WERI-Rb-1 (cell line): ENCODE results near the gene CDK16.

Experiments used
- DNase-seq: peaks from one replicate; pipeline ENCODE4 v3.0.0-alpha.2; 2020
- H3K27ac ChIP-seq: fragments of 250-450 bp; sonication (Bioruptor Pico); 2 replicates; pipeline ENCODE4 v1.5.1; 2020; ENCODE audit warnings: mild to moderate bottlenecking, moderate library complexity
- H3K27me3 ChIP-seq: fragments of 250-450 bp; sonication (Bioruptor Pico); 2 replicates; pipeline ENCODE4 v1.5.1; 2021; ENCODE audit warnings: mild to moderate bottlenecking, low read depth, moderate library complexity; ENCODE audit not compliant: insufficient read depth, severe bottlenecking
- H3K36me3 ChIP-seq: fragments of 250-450 bp; sonication (Bioruptor Pico); 2 replicates; pipeline ENCODE4 v1.5.1; 2020; ENCODE audit warnings: mild to moderate bottlenecking, moderate library complexity
- H3K4me3 ChIP-seq: 2 replicates; pipeline ENCODE4 v1.5.1; 2011; ENCODE audit warnings: low read depth, mild to moderate bottlenecking, control low read depth, low read length
- H3K9me3 ChIP-seq: fragments of 250-450 bp; sonication (Bioruptor Pico); 2 replicates; pipeline ENCODE4 v1.5.1; 2021; ENCODE audit warnings: mild to moderate bottlenecking, moderate library complexity; ENCODE audit not compliant: severe bottlenecking
- CTCF ChIP-seq: IDR thresholded peaks from 2 replicates; pipeline ENCODE4 v1.5.1; 2011; ENCODE audit warnings: low read depth, mild to moderate bottlenecking, control low read depth, inconsistent platforms, low read length

CDK16 gene

GRCh38 chrX:47243351-47243750 is 24.9 kb downstream of the CDK16 start:
- no peak for TF ChIP-seq CTCF
- H3K36me3 ChIP-seq = peaks cover 36% of the 10 kb centered on the region
- no peaks in the 10 kb centered on the region for H3K9me3 ChIP-seq
- DNase-seq = no peak
- H3K4me3 ChIP-seq = no peak overlapping the region
- no peaks in the 10 kb centered on the region for H3K27me3 ChIP-seq
- no peak overlapping the region for H3K27ac ChIP-seq

DNA sequence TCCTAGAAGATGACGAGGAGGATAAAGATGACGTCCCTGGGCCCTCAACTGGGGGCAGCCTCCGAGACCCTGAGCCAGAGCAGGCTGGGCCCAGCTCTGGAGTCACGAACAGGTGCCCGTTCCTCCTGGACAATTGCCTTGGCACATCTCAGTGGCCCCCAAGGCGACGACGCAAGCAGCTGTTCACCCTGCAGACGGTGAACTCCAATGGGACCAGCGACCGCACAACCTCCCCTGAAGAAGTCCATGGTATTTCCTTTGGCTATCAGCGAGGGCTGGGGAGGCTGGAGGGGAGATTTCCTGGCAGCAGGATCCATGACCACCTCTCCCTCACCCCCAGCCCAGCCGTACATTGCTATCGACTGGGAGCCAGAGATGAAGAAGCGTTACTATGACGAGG is 26.2 kb downstream of the CDK16 start:
- Histone ChIP-seq H3K27me3 (no peaks in the 10 kb centered on the region), H3K4me3 (no peak overlapping the region), H3K9me3 (no peaks in the 10 kb centered on the region), H3K27ac (peak overlapping the region; percentile 77), H3K36me3 (peaks cover 35% of the 10 kb centered on the region)
- DNase-seq = no peak
- no peak for TF ChIP-seq CTCF

DNA sequence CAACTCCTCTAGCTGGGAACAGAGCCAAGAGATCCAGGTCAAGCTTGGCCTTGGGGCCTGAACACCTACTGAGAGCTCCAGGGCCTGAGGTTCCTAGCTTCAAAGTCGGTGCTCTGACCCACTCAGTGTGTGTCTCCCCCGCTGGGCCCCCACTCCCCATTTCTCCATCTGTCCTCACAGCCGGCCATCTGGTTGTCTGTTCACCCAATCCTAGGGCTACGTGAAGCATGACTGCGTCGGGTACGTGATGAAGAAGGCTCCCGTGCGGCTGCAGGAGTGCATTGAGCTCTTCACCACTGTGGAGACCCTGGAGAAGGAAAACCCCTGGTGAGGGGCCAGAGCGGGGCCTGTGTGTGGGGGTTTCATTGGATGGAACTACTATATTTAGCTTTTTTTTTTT is 26.7 kb downstream of the CDK16 start:
- peaks cover 32% of the 10 kb centered on the region for H3K36me3 ChIP-seq
- no peaks in the 10 kb centered on the region for H3K27me3 ChIP-seq
- peak; percentile 80 for DNase-seq
- no peaks in the 10 kb centered on the region for H3K9me3 ChIP-seq
- no peak for TF ChIP-seq CTCF
- H3K4me3 ChIP-seq = no peak overlapping the region; the same call in 1 of the 2 replicates
- H3K27ac ChIP-seq = peak overlapping the region; percentile 77

- DNase-seq = no peak
- H3K36me3 ChIP-seq = peaks cover 13% of the 10 kb centered on the region
- H3K4me3 ChIP-seq = no peak overlapping the region
- H3K27ac ChIP-seq = no peak overlapping the region
- H3K9me3 ChIP-seq = no peaks in the 10 kb centered on the region
- H3K27me3 ChIP-seq = no peaks in the 10 kb centered on the region
- TF ChIP-seq CTCF = no peak
These were observed 28.9 kb downstream of the CDK16 start for GRCh38 chrX:47247206-47247998.

GRCh38 chrX:47247999-47248320 is 29.5 kb downstream of the CDK16 start:
- DNase-seq = no peak
- Histone ChIP-seq H3K27ac (no peak overlapping the region), H3K27me3 (no peaks in the 10 kb centered on the region), H3K9me3 (no peaks in the 10 kb centered on the region), H3K36me3 (peaks cover 13% of the 10 kb centered on the region), H3K4me3 (no peak overlapping the region)
- TF ChIP-seq CTCF = no peak

DNA sequence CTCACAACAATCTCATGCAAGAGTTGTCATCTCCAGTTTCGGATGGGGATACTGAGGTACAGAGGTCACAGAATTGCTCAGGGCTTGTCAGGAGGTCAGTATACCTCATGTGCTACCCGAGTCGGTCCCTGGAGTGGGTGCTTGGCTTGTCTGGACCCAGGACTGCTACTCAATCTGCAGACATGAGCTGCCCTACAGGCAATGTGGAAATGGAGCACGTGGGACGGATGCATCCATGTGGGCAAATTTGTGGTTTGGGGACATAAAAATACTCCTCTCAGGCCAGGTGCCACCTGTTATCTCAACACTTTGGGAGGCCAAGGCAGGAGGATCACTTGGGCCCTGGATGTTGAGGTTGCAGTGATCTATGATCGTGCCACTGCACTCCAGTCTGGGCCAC is 30.1 kb downstream of the CDK16 start:
- Histone ChIP-seq H3K36me3 (peaks cover 13% of the 10 kb centered on the region), H3K4me3 (no peak overlapping the region), H3K9me3 (no peaks in the 10 kb centered on the region), H3K27me3 (no peaks in the 10 kb centered on the region), H3K27ac (no peak overlapping the region)
- TF ChIP-seq CTCF = no peak
- no peak for DNase-seq
